Stimulated activated CD4-positive, alpha-beta T cell treated with anti-CD3 and anti-CD28 coated beads, Interleukin-12 subunit alpha, Interleukin-12 subunit beta, amount 100 ng/mL, for 4 hours (primary cell): ENCODE measurements around the gene ALCAM.
"Not testable (repeated sequence)": the region's sequence is repeated elsewhere in the genome, so short reads cannot be mapped to it uniquely, and the experiment has no call there.

Experiments used
- DNase-seq: peaks from one replicate; pipeline ENCODE4 v3.0.0-alpha.2; 2020

Gene ALCAM

DNA sequence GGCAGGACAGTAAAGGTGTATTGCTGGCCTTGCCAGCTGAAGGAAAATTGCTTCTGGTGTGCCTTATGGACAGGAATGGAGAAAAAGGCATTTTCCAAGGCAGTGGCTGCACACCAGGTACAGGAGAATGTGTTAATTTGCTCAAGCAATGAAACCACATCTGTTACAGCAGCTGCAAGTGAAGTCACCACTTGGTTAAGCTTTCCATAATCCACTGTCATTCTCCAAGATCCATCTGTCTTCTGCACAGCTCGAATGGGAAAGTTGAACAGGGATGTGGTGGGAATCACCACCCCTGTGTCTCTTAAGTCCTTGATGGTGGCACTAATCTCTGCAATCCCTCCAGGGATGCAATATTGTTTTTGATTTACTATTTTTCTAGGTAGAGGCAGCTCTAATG, 236.8 kb downstream of the ALCAM start:
- not testable (repeated sequence) for DNase-seq

DNA sequence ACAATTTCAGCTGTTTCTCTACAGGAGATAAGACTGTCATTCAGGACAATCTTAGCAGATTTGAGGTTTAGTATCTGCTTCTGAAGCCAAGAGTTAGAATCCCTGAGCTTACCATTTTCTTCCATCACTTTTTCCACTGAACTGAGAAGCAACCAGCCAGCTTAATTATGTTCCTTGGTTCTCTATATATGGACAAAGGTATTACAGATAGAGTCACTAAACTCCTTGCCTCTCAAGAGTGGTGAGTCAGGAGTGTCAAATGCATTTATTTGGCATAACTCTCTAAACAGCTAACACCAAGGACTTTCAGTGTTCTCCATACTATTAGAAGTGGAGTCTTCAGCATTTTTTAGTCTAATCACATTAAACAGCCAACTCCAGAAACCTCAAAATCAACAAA, 239.3 kb downstream of the ALCAM start:
- DNase-seq, result no peak

DNA sequence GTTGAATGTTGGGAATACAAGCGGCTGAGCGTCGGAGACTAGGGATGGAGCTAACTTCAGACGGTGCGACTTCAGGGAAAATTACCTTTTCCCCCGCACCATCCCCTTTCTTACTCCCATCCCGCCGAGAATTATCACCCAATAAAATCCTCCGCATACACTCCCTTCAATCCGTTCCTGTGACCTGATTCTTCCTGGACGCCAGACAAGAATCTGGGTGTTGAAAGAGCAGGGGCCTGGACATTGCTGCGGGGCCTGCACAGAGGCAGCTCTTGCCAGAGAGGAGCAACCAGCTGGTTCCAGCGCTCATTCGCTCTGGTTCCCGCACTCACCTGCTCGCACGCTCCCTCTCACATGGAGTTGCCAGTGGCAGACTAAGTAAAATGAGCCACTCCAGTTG, 241.9 kb downstream of the ALCAM start:
- no peak for DNase-seq

DNA sequence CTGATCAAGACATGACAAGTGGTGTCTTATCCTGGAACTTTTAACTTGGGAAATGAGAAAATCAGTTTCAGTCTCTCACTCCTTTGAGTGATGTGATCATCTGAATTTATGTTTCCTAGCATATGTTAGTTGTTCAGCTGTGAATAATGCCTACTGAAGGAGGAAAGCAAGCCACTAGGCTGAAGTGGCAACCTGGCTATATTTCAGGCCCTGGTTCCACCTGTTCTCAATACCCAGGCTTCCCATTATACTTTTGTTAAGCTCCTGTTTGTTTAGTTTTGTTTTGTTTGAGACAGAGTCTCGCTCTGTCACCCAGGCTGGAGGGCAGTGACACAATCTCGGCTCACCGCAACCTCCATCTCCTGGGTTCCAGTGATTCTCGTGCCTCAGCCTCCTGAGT, 243.8 kb downstream of the ALCAM start:
- no peak for DNase-seq

DNA sequence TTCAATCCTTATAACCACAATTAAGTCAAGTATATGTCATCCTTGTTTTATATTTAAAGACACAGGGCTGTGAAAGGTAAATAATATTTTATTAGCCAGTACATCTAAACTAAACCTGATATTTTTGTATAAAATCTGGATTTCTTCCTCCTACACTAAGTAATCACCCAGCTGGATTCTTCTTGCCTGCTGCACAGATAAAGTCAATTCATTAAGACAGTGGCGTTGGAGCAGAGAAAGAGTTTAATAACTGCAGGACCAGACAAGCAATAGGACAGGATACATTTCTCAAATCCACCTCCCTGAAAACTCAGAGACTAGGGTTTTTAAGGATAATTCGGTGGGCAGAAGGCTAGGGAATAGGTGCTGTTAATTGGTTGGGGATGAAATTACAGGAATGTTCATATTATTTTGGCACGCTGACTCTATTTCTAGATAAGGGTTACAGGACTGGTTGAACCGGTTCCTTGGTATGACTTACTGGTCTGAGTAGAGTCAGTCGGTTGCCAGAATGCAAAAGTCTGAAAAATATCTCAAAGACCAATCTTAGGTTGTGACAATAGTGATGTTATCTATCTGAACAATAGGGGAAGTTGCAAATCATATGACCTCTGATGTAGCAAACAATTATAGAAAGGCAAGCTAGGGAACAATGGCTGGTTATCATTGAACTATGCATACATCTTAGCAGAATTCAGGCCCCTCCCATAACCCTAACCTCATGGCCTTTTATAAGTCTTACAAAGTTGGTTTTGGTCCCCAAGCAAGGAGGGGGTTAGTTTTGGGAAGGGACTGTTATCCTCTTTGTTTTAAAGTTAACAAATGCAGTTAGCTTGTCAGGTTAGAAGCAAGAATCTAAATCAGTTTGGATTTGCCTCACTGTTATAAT, 244.8 kb downstream of the ALCAM start:
- no peak for DNase-seq

DNA sequence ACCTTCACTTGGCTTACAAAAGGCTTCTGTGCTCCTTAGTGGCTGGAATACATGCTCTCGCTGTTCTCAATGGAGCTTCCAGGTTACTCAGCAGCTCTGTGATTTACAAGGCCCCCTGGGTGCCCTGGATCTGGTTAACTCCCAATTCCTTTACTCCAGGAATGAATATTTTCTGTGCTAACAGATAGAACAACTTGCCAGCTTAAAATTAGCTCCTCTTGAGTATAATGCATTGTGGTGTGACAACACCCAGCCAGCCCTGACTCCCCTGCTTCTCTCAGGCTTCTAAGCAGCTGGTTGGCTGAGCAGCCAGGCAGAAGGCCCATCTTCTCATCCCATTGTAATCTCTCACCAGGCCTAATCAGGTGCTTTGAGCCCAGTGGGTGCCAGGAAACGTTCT, 246.4 kb downstream of the ALCAM start:
- no peak for DNase-seq

DNA sequence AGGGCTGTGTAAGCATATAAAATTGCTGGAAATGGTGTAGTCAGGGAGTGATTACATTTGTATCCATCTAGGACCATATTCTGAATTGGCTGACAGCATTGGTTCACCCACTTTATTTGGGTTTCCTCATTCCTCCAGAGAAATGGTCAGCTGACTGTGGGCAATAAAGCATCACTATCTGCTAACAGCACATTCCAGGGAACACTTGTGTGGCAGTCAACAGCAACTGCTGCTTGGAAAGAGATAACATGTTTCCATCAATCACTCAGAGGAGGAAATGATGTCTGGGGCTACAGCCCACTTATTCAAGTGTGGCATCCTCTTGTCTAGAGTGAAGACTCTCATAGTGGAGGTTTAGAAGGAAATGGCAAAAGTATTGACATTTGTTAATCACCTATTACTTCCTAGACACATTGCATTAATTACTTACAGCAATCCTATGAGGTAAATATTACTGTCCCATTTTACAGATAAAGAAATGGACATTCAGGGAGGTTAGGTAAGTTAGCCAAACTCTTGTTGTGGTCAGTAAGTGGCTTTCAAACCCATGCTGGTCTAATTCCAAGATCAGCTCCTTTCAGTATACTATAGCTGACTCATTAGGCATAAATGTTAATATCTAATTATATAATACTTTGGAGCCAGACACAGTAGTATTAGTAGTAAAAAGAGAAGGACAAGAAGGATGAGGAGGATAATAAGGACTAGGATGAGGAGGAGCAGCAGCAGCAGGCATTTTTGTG, 247.8 kb downstream of the ALCAM start:
- no peak for DNase-seq

DNA sequence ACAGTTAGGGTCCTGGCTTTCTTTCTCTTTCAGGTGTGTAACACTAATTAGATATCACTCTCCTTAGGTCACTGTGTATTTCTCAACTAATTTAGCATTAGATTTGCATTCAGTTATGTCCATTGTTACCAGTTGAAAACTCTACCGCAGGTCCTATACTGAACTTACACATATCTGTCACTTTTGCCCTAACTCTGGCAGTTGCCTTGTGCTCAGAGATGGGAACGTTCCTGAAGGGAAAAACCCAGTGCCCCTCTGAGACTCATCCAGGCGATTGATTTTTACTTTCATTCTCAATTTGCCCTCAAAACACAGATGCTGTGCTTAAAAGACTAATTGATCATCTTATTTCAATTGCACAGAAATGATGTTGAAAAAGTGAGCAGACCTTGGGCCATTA, 249.1 kb downstream of the ALCAM start:
- no peak for DNase-seq

DNA sequence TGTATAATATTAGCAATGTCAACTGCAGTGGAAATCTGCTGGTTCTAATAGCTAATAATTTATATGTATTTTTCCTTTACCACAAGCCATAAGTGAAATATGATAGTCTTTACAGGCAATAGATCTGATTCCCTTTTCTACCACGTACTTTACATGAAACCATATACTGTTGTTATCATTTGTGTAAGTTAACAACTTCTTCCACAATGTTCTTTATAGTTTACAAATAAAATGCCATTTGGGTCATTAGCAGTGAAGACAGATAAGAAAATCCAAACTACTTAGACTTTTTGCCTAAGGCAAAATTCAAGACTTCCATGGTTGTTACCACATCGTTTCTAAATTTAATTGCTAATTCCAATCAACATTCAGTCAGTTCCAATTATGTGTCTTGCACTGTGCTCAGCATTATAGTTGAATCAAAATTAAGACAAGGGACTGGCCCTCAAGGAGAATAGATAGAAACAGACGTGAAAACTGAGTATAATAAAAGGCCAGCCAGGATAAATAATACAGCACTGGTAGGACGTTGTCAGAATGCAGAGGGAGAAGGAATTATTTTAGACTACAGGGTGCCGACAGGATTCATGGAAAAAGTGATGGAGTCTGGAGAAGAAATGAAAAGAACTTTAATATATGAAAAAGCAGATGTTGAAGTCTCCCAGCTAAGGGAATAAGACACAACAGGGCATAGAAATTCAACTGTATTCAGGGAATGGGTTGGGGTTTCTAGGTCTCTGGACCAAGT, 249.8 kb downstream of the ALCAM start:
- no peak for DNase-seq

DNA sequence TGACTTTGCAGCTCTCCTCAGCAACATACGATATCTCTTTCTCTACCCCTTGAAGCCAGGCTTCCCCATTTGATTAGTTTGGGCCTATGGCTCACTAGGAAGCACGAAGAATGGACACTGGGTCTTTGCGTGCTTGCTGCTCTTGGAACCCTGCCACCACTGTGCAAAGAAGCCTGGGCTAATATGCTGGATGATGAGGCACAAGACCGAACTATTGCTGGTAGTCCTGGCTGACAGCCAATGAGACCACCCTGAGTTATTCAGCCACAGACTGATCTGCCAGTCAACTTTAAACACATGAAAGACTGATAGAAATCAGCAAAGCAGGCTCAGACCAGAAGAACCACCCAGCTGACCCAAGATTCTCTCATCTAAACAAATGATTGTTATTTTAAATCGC, 251.8 kb downstream of the ALCAM start:
- DNase-seq, result no peak

DNA sequence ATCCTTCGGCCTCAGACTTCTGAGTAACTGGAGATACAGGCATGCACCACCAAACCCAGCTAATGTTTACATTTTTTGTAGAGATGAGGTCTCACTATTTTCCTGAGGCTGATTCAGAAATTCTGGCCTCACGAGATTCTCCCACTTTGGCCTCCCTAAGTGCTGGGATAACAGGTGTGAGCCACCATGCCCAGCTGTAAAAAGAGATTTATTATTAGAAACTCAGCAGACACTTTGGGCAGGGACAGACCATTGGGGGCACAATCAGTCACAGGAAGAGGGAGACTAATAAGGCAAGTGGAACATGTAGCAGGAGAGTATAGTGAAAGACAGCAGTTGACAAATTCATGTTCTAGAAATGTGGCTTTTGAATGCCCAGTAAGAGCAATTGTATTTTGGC, 252.9 kb downstream of the ALCAM start:
- no peak for DNase-seq

DNA sequence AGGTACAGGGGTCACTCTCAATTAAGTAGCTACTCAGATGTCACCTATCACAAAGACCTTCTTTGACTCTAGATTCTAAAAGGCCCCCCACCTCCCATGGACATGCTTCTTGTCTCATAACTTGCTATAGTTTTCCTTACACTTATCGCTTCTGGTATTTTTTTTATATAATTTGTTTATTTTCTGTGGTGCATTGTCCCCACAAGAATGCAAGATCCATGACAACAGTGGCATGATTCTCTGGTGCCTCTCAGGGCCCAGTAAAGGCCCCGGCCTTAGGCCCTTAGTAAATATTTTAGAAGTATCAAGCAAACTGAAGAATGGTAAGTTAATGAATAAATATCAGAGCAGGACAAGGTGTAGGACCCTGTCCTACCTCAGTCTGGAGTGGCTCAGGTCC, 253.5 kb downstream of the ALCAM start:
- DNase-seq, result no peak

DNA sequence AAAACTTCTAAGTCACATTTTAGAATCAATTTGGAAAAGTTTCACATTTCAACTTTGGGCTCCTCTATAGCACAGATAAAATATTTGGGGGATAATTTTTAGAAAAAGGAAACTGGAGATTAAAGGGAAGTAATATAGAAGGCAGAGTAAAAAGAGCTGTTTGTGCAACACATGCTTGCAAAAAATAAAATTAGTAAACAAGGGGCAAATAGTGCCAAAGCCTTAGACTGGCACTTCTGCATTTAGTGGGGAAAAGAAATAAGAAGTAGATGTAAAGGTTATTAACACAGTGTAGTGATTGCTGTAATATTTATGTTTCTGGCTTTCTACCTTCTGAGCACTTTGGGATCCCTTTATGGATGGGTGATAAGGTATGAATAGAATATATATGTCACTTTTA, 255.5 kb downstream of the ALCAM start:
- DNase-seq, result no peak
